ENCODE measurements around the gene AADAT.

DNA sequence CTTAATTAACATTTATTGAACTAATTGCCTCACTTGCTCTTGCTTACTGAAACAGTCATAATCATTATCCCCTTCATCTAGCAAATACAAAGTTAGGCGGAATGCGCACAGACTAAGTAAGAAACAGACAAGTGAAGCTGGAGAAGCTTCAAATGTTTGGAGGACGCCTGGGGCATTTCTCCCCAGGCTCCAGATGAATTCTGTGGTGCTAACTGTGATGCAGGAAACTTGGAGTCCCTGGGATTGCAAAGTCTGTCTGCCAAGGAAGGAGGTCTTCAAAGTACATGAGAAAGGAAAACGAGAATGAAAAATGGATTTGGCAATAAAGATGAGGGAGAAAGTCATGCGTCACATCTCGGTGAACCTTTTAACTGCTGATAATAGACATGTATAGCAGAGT, 40.0 kb downstream of the AADAT start:
- TF ChIP-seq, protein P1, sequence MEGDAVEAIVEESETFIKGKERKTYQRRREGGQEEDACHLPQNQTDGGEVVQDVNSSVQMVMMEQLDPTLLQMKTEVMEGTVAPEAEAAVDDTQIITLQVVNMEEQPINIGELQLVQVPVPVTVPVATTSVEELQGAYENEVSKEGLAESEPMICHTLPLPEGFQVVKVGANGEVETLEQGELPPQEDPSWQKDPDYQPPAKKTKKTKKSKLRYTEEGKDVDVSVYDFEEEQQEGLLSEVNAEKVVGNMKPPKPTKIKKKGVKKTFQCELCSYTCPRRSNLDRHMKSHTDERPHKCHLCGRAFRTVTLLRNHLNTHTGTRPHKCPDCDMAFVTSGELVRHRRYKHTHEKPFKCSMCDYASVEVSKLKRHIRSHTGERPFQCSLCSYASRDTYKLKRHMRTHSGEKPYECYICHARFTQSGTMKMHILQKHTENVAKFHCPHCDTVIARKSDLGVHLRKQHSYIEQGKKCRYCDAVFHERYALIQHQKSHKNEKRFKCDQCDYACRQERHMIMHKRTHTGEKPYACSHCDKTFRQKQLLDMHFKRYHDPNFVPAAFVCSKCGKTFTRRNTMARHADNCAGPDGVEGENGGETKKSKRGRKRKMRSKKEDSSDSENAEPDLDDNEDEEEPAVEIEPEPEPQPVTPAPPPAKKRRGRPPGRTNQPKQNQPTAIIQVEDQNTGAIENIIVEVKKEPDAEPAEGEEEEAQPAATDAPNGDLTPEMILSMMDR (conservative IDR thresholded peaks at IDR 0.05) = no peak
- TF ChIP-seq ZFX (IDR thresholded peaks at IDR 0.05) = no peak
